HL-60 (cell line): ENCODE measurements around the gene CPT1A.

Experiments used
- DNase-seq, 2 experiments: peaks; one replicate each; pipeline ENCODE4 v3.0.0-alpha.2; 2010 to 2020; ENCODE audit warnings: low read depth in 1 of 2, low spot score in 1 of 2
- H3K27ac ChIP-seq: fragments of 250-450 bp; sonication (Bioruptor Pico); replicated peaks from 2 replicates; pipeline ENCODE4 v1.5.1; 2020; ENCODE audit warnings: mild to moderate bottlenecking, moderate library complexity
- H3K27me3 ChIP-seq: fragments of 250-450 bp; sonication (Bioruptor Pico); 2 replicates; pipeline ENCODE4 v1.5.1; 2021; ENCODE audit warnings: mild to moderate bottlenecking, moderate library complexity; ENCODE audit not compliant: insufficient read depth, poor library complexity, severe bottlenecking
- H3K4me3 ChIP-seq: replicated peaks from 2 replicates; pipeline ENCODE4 v1.5.1; 2011; ENCODE audit warnings: mild to moderate bottlenecking, control low read depth, low read length; ENCODE audit not compliant: insufficient read depth
- CTCF ChIP-seq: IDR thresholded peaks from one replicate; pipeline ENCODE4 v1.5.1; 2011; ENCODE audit warnings: low read length, control low read depth, inconsistent platforms; ENCODE audit not compliant: insufficient read depth
- GABPA ChIP-seq: IDR thresholded peaks from 2 replicates; pipeline ENCODE4 v1.6.1; 2012; ENCODE audit warnings: low read depth
- POLR2AphosphoS5 ChIP-seq: IDR thresholded peaks from 2 replicates; pipeline ENCODE4 v1.6.1; 2012; ENCODE audit warnings: low read depth
- REST ChIP-seq: IDR thresholded peaks from 2 replicates; pipeline ENCODE4 v1.6.1; 2012; ENCODE audit warnings: low read depth; ENCODE audit not compliant: insufficient replicate concordance
- SPI1 ChIP-seq: IDR thresholded peaks from 2 replicates; pipeline ENCODE4 v1.6.1; 2012; ENCODE audit warnings: low read depth, mild to moderate bottlenecking, borderline replicate concordance

The CPT1A gene

GRCh38 chr11:68817554-68817953, 24.2 kb downstream of the CPT1A start:
- Histone ChIP-seq H3K27me3 (no peaks in the 10 kb centered on the region), H3K27ac (no peak overlapping the region), H3K4me3 (no peak overlapping the region)
- TF ChIP-seq REST (no peak), POLR2AphosphoS5 (no peak), CTCF (no peak), GABPA (no peak), SPI1 (no peak)
- DNase-seq, result no peak

- TF ChIP-seq POLR2AphosphoS5 (no peak; the same call in 1 of the 2 replicates), GABPA (no peak), SPI1 (no peak), REST (no peak), CTCF (no peak)
- no peak overlapping the region for H3K27ac ChIP-seq
- DNase-seq, result no peak
These were observed 24.7 kb downstream of the CPT1A start for GRCh38 chr11:68816917-68817419.

GRCh38 chr11:68816251-68816776, 25.4 kb downstream of the CPT1A start:
- no peak overlapping the region for H3K4me3 ChIP-seq
- no peak for DNase-seq
- no peak overlapping the region for H3K27ac ChIP-seq
- no peaks in the 10 kb centered on the region for H3K27me3 ChIP-seq
- TF ChIP-seq CTCF (no peak), GABPA (no peak), REST (no peak), SPI1 (no peak), POLR2AphosphoS5 (no peak)

More at GRCh38 chr11:68816917-68817419, 24.7 kb downstream of the CPT1A start:
- no peak overlapping the region for H3K4me3 ChIP-seq
- no peaks in the 10 kb centered on the region for H3K27me3 ChIP-seq
